Loucy (cell line): ENCODE results near the gene OTOA.

Experiments
- CTCF ChIP-seq: fragments of 200-600 bp; sonication (generic); conservative IDR thresholded peaks from 2 replicates; pipeline ENCODE4 v1.5.1; 2014; ENCODE audit warnings: mild to moderate bottlenecking, antibody characterized with exemption, low read length
- EZH2phosphoT487 ChIP-seq: fragments of 200-600 bp; IDR thresholded peaks from 2 replicates; pipeline ENCODE4 v1.6.1; 2018; ENCODE audit warnings: antibody characterized with exemption, mild to moderate bottlenecking, moderate library complexity, borderline replicate concordance

DNA sequence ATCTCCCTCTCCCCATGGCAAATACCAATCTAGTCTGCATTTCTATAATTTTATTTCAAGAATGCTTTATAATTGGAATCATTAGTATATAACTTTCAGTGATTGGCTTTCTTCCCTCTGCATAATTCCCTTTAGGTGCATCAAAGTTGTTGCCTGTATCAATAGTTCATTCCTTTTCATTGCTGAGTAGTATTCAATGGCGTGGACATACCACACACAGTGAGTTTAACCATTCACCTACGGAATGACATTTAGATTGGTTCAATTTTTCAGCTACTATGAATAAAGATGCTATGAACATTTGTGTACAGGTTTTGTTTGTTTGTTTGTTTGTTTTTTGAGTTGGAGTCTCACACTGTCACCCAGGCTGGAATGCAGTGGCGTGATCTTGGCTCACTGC is 9.7 kb downstream of the OTOA start:
- TF ChIP-seq EZH2phosphoT487 (no peak), CTCF (no peak)
